Measurements from ENCODE around the gene RPS6KA1. TPM values are rescaled to one million over a fixed set of nuclear protein-coding genes. Genes with fewer than 3 reads are reported as not detected.

The RPS6KA1 gene
- total RNA-seq, 1 experiment from 2014 or later: 26.9 TPM

- peaks cover 8% of the 10 kb centered on the region for H3K4me1 ChIP-seq
- H3K27me3 Mint-ChIP-seq (ENCODE audit: insufficient read depth, unreplicated experiment): no peaks in the 10 kb centered on the region
- H3K36me3 ChIP-seq (ENCODE audit: control insufficient read depth, insufficient read depth, low read length): no peaks in the 10 kb centered on the region
- H3K36me3 Mint-ChIP-seq (ENCODE audit: insufficient read depth, unreplicated experiment): no peaks in the 10 kb centered on the region
- no peaks in the 10 kb centered on the region for H3K9me3 ChIP-seq
- ChIA-PET POLR2A (interaction anchor here (1.0 kb wide), 1 partner anchor 78 kb away, joined by 6 read pairs; no protein-coding TSS in a partner anchor), CTCF (no interaction called here)
- no peak overlapping the region for H3K27ac Mint-ChIP-seq (ENCODE audit: unreplicated experiment)
- no peaks in the 10 kb centered on the region for H3K4me1 Mint-ChIP-seq (ENCODE audit: low read depth, unreplicated experiment)
- TF ChIP-seq CTCF (IDR thresholded peaks at IDR 0.05; ENCODE audit: insufficient read depth in 1 of 2, low read depth in 1 of 2, low read length in 1 of 2, severe bottlenecking in 1 of 2, unreplicated experiment in 1 of 2): no peak
- H3K4me3 Mint-ChIP-seq (ENCODE audit: unreplicated experiment): no peak overlapping the region
- no peak for DNase-seq
- no TSS peak for BruUV-seq (replicated peaks)
- H3K27me3 ChIP-seq (replicated peaks; ENCODE audit: control insufficient read depth, insufficient read depth, low read length): no peaks in the 10 kb centered on the region
- intact Hi-C loops (cut with micrococcal nuclease; ENCODE audit: unreplicated experiment): no loop called here
- no peak overlapping the region for H3K4me3 ChIP-seq (ENCODE audit: low read depth, low read length)
- no peaks in the 10 kb centered on the region for H3K9me3 Mint-ChIP-seq (ENCODE audit: unreplicated experiment)
Observed at GRCh38 chr1:26614655-26615411, 85.3 kb downstream of the RPS6KA1 start.

- Mint-ChIP-seq H3K4me1 (ENCODE audit: low read depth, unreplicated experiment) (no peaks in the 10 kb centered on the region), H3K27me3 (ENCODE audit: insufficient read depth, unreplicated experiment) (no peaks in the 10 kb centered on the region), H3K36me3 (ENCODE audit: insufficient read depth, unreplicated experiment) (peaks cover 17% of the 10 kb centered on the region), H3K27ac (ENCODE audit: unreplicated experiment) (no peak overlapping the region), H3K9me3 (ENCODE audit: unreplicated experiment) (no peaks in the 10 kb centered on the region), H3K4me3 (ENCODE audit: unreplicated experiment) (no peak overlapping the region)
- TF ChIP-seq CTCF (IDR thresholded peaks at IDR 0.05; ENCODE audit: insufficient read depth in 1 of 2, low read depth in 1 of 2, low read length in 1 of 2, severe bottlenecking in 1 of 2, unreplicated experiment in 1 of 2): no peak
- H3K36me3 ChIP-seq (ENCODE audit: control insufficient read depth, insufficient read depth, low read length): no peaks in the 10 kb centered on the region
- no TSS peak for BruUV-seq (replicated peaks)
- intact Hi-C loops (cut with micrococcal nuclease; ENCODE audit: unreplicated experiment): no loop called here
- no peaks in the 10 kb centered on the region for H3K27me3 ChIP-seq (replicated peaks; ENCODE audit: control insufficient read depth, insufficient read depth, low read length)
- CTCF ChIA-PET: no interaction called here
- no peaks in the 10 kb centered on the region for H3K9me3 ChIP-seq
- H3K4me3 ChIP-seq (ENCODE audit: low read depth, low read length): no peak overlapping the region
- H3K4me1 ChIP-seq: peaks cover 8% of the 10 kb centered on the region
- no peak for DNase-seq
- POLR2A ChIA-PET: no interaction called here
Observed at GRCh38 chr1:26616881-26617280, 87.3 kb downstream of the RPS6KA1 start.

GRCh38 chr1:26618561-26618960 lies 89.0 kb downstream of the RPS6KA1 start:
- Histone ChIP-seq H3K9me3 (no peaks in the 10 kb centered on the region), H3K4me1 (peaks cover 11% of the 10 kb centered on the region), H3K4me3 (ENCODE audit: low read depth, low read length) (no peak overlapping the region), H3K27me3 (replicated peaks; ENCODE audit: control insufficient read depth, insufficient read depth, low read length) (no peaks in the 10 kb centered on the region), H3K36me3 (ENCODE audit: control insufficient read depth, insufficient read depth, low read length) (no peaks in the 10 kb centered on the region)
- no peaks in the 10 kb centered on the region for H3K9me3 Mint-ChIP-seq (ENCODE audit: unreplicated experiment)
- POLR2A ChIA-PET: interaction anchor here (0.8 kb wide), 1 partner anchor 14 kb away, joined by 3 read pairs; no protein-coding TSS in a partner anchor
- BruUV-seq (replicated peaks): no TSS peak
- CTCF ChIA-PET: no interaction called here
- no peak overlapping the region for H3K27ac Mint-ChIP-seq (ENCODE audit: unreplicated experiment)
- no peak for TF ChIP-seq CTCF (IDR thresholded peaks at IDR 0.05; ENCODE audit: insufficient read depth in 1 of 2, low read depth in 1 of 2, low read length in 1 of 2, severe bottlenecking in 1 of 2, unreplicated experiment in 1 of 2)
- H3K4me1 Mint-ChIP-seq (ENCODE audit: low read depth, unreplicated experiment): peaks cover 8% of the 10 kb centered on the region
- intact Hi-C loops (cut with micrococcal nuclease; ENCODE audit: unreplicated experiment): no loop called here
- no peaks in the 10 kb centered on the region for H3K27me3 Mint-ChIP-seq (ENCODE audit: insufficient read depth, unreplicated experiment)
- H3K4me3 Mint-ChIP-seq (ENCODE audit: unreplicated experiment): no peak overlapping the region
- H3K36me3 Mint-ChIP-seq (ENCODE audit: insufficient read depth, unreplicated experiment): peaks cover 17% of the 10 kb centered on the region
- DNase-seq: no peak

Small RNA genes lying within 50 kb of the gene (microRNA-seq; reads per million reads assigned to microRNA genes)
- gene MIR1976: 4.8 reads per million, percentile 33 among the genes with 10 or more reads in this experiment

Other genes starting within 250 kb of the RPS6KA1 start
- gene SH3BGRL3, start 249.7 kb upstream of the RPS6KA1 start, total RNA-seq (2022): 73.4 and 74.3 TPM in 2 replicates
- gene UBXN11, start 223.1 kb upstream of the RPS6KA1 start, total RNA-seq (2022): 12.5 TPM in 2 replicates
- not detected in 2 replicates for gene CD52, start 211.8 kb upstream of the RPS6KA1 start, total RNA-seq (2022)
- gene CRYBG2, start 175.6 kb upstream of the RPS6KA1 start, total RNA-seq (2022): 63.3 and 66.1 TPM in 2 replicates
- not detected in 2 replicates for gene ZNF683, start 157.0 kb upstream of the RPS6KA1 start, total RNA-seq (2022)
- gene LIN28A, start 118.9 kb upstream of the RPS6KA1 start, total RNA-seq (2022): 5.7 TPM in 2 replicates
- gene DHDDS, start 97.4 kb upstream of the RPS6KA1 start, total RNA-seq (2022): 46.9 and 55.6 TPM in 2 replicates
- gene HMGN2, start 57.3 kb upstream of the RPS6KA1 start, total RNA-seq (2022): 389 and 421 TPM in 2 replicates
- gene ARID1A, start 166.3 kb downstream of the RPS6KA1 start, total RNA-seq (2022): 66.5 and 73.3 TPM in 2 replicates